PC-9 (cell line): Measurements from ENCODE around the gene LAMC3. TPM values are rescaled to one million over a fixed set of nuclear protein-coding genes. Genes with fewer than 3 reads are reported as not detected.
"Not testable (repeated sequence)": the region's sequence is repeated elsewhere in the genome, so short reads cannot be mapped to it uniquely, and the experiment has no call there.

Source experiments
- BruUV-seq: library from RNA; stranded (reverse); fragments of 400-500 nt; replicated peaks from 2 replicates; lab custom pipeline; 2021; lab: Mats Ljungman, UMichigan
- CTCF ChIA-PET: fragments of 300-600 bp; sonication (Branson Sonifier 250); formaldehyde crosslinking; loops from one replicate; lab custom pipeline; 2022; ENCODE audit warnings: antibody characterized with exemption; lab: Charles Lee
- POLR2A ChIA-PET: fragments of 300-600 bp; sonication (Branson Sonifier 250); formaldehyde crosslinking; loops from one replicate; lab custom pipeline; 2022; ENCODE audit warnings: antibody characterized with exemption; ENCODE audit not compliant: unreplicated experiment; lab: Charles Lee
- DNase-seq, 2 experiments: peaks; one replicate each; pipeline versions ENCODE4 v3.0.0 to v3.0.0-alpha.2; 2015 to 2022; ENCODE audit warnings: mixed read lengths in 1 of 2
- H2AFZ ChIP-seq: fragments of 200-600 bp; sonication (generic); 2 replicates; pipeline ENCODE4 v1.8.1; 2017; ENCODE audit warnings: antibody characterized with exemption
- H3F3A ChIP-seq: fragments of 200-600 bp; sonication (generic); 2 replicates; pipeline ENCODE4 v1.8.1; 2017; ENCODE audit warnings: antibody characterized with exemption, mild to moderate bottlenecking, low read depth; ENCODE audit not compliant: insufficient read depth
- H3K27ac ChIP-seq: fragments of 200-600 bp; sonication (generic); 2 replicates; pipeline ENCODE4 v1.6.1; 2016; ENCODE audit warnings: mixed run types
- H3K27me3 ChIP-seq: fragments of 200-600 bp; sonication (generic); 2 replicates; pipeline ENCODE4 v1.6.1; 2016; ENCODE audit warnings: low read depth, mixed run types; ENCODE audit not compliant: insufficient read depth
- H3K36me3 ChIP-seq: fragments of 200-600 bp; sonication (generic); 2 replicates; pipeline ENCODE4 v1.6.1; 2016; ENCODE audit warnings: low read depth, mixed run types
- H3K4me1 ChIP-seq: fragments of 200-600 bp; sonication (generic); replicated peaks from 2 replicates; pipeline ENCODE4 v1.6.1; 2016; ENCODE audit warnings: mixed run types; ENCODE audit not compliant: insufficient read depth
- H3K4me2 ChIP-seq: fragments of 200-600 bp; sonication (generic); 2 replicates; pipeline ENCODE4 v1.6.1; 2017; ENCODE audit warnings: mixed run types
- H3K4me3 ChIP-seq: fragments of 200-600 bp; sonication (generic); 2 replicates; pipeline ENCODE4 v1.6.1; 2016; ENCODE audit warnings: mixed run types
- H3K79me2 ChIP-seq: fragments of 200-600 bp; sonication (generic); 2 replicates; pipeline ENCODE4 v1.6.1; 2017; ENCODE audit warnings: low read depth, mixed run types
- H3K9me2 ChIP-seq: fragments of 200-600 bp; sonication (generic); 2 replicates; pipeline ENCODE4 v1.8.1; 2017; ENCODE audit warnings: mild to moderate bottlenecking; ENCODE audit not compliant: insufficient read depth
- H3K9me3 ChIP-seq: fragments of 200-600 bp; sonication (generic); 2 replicates; pipeline ENCODE4 v1.8.1; 2016; ENCODE audit warnings: low read depth; ENCODE audit not compliant: insufficient read depth
- H4K20me1 ChIP-seq: fragments of 200-600 bp; sonication (generic); 2 replicates; pipeline ENCODE4 v1.8.1; 2017; ENCODE audit not compliant: insufficient read depth
- CTCF ChIP-seq: fragments of 200-600 bp; sonication (generic); conservative IDR thresholded peaks from 2 replicates; pipeline ENCODE4 v1.6.1; 2017; ENCODE audit warnings: mixed run types, antibody characterized with exemption, mild to moderate bottlenecking, moderate library complexity
- EZH2 ChIP-seq: fragments of 200-600 bp; sonication (generic); IDR thresholded peaks from 2 replicates; pipeline ENCODE4 v1.8.0; 2017; ENCODE audit warnings: antibody characterized with exemption, low read depth
- intact Hi-C: fragments of 100-400 bp; cut with micrococcal nuclease; formaldehyde crosslinking; loops from one replicate; pipeline ENCODE4 v1.10.0; 2022; ENCODE audit not compliant: unreplicated experiment
- total RNA-seq: library from RNA; stranded (reverse); gene quantifications from 2 replicates; pipeline ENCODE4 v1.2.3, GENCODE V29; 2021

Gene LAMC3
- total RNA-seq, 1 experiment from 2014 or later, result 0.41 TPM

GRCh38 chr9:130999245-130999623 is 9.7 kb upstream of the LAMC3 start:
- ChIA-PET CTCF (interaction anchor here (0.6 to 2.6 kb wide), 4 partner anchors 40 to 231 kb away, joined by 3 to 16 read pairs (median 12); no protein-coding TSS in a partner anchor), POLR2A (no interaction called here)
- Histone ChIP-seq H3K9me3 (no peaks in the 10 kb centered on the region), H3K4me3 (no peak overlapping the region), H3K27me3 (peaks cover 29% of the 10 kb centered on the region), H3K4me1 (no peaks in the 10 kb centered on the region), H3F3A (no peaks in the 10 kb centered on the region), H3K4me2 (no peak overlapping the region), H3K9me2 (no peaks in the 10 kb centered on the region), H3K79me2 (no peaks in the 10 kb centered on the region), H3K36me3 (no peaks in the 10 kb centered on the region), H4K20me1 (no peaks in the 10 kb centered on the region), H3K27ac (no peak overlapping the region), H2AFZ (no peak overlapping the region)
- no peak for DNase-seq
- intact Hi-C loops, result loop anchor here (2.0 to 5.0 kb wide), 2 partner anchors 107 to 298 kb away; no protein-coding TSS in a partner anchor
- no TSS peak for BruUV-seq
- TF ChIP-seq CTCF (no peak), EZH2 (no peak)

DNA sequence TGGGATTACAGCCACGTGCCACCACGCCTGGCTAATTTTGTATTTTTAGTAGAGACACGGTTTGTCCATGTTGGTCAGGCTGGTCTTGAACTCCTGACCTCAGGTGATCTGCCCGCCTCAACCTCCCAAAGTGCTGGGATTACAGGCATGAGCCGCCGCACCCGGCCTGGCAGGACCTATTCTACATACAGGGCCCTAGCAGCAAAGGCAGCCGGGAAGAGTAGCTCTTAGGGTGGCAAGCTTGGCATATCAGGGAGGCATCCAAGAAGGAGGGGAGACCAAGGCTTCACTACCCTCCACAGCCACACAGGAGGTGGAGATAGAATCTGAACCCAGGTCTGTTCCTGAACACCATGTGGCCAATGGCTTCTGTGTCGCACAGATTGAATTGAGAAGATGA is 8.4 kb upstream of the LAMC3 start:
- H2AFZ ChIP-seq, intact Hi-C loops, BruUV-seq: not testable (repeated sequence)

DNA sequence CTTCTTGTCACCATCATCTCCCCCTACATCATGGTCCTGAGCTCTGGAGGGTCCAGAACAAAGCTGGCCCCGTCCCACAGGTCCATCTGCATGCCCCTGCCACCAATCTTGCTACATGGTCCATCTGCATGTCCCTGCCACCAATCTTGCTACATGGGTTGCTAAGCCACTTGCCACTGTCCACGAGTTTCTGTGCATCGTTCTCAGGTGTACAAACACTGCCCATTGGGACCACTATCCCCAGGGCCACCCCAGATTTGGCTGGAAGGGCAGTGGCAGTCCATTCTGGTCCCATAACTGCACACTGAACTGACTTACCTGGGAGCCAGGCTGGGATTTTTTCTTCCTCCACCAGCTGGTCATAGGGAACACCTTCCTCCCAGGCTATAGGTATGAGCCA is 8.0 kb upstream of the LAMC3 start:
- no peaks in the 10 kb centered on the region for H3K9me2 ChIP-seq
- H3K36me3 ChIP-seq, result no peaks in the 10 kb centered on the region
- H3K27ac ChIP-seq, result no peak overlapping the region
- no peaks in the 10 kb centered on the region for H3F3A ChIP-seq
- H3K9me3 ChIP-seq, result no peaks in the 10 kb centered on the region
- DNase-seq, result no peak
- H3K4me3 ChIP-seq, result no peak overlapping the region
- CTCF ChIA-PET, result interaction anchor here (1.0 kb wide), 1 partner anchor 134 kb away, joined by 3 read pairs; no protein-coding TSS in a partner anchor
- H2AFZ ChIP-seq, result no peak overlapping the region
- H3K27me3 ChIP-seq, result peaks cover 29% of the 10 kb centered on the region
- TF ChIP-seq EZH2 (no peak), CTCF (no peak)
- POLR2A ChIA-PET, result no interaction called here
- no peaks in the 10 kb centered on the region for H3K4me1 ChIP-seq
- intact Hi-C loops, result no loop called here
- no peaks in the 10 kb centered on the region for H4K20me1 ChIP-seq
- no peak overlapping the region for H3K4me2 ChIP-seq
- BruUV-seq, result no TSS peak
- no peaks in the 10 kb centered on the region for H3K79me2 ChIP-seq

More for the DNA sequence above, 8.4 kb upstream of the LAMC3 start:
- not testable (repeated sequence) for H3K79me2 ChIP-seq, H3K4me3 ChIP-seq, H4K20me1 ChIP-seq, H3K27ac ChIP-seq, H3F3A ChIP-seq, H3K9me2 ChIP-seq, H3K4me2 ChIP-seq, H3K9me3 ChIP-seq, H3K4me1 ChIP-seq, H3K36me3 ChIP-seq, DNase-seq
- peaks cover 29% of the 10 kb centered on the region for H3K27me3 ChIP-seq
- CTCF ChIA-PET, result interaction anchor here (1.0 to 2.6 kb wide), 2 partner anchors 46 to 134 kb away, joined by 3 to 16 read pairs; no protein-coding TSS in a partner anchor
- POLR2A ChIA-PET, result interaction anchor here (0.6 kb wide), 1 partner anchor 317 kb away, joined by 3 read pairs; no protein-coding TSS in a partner anchor

DNA sequence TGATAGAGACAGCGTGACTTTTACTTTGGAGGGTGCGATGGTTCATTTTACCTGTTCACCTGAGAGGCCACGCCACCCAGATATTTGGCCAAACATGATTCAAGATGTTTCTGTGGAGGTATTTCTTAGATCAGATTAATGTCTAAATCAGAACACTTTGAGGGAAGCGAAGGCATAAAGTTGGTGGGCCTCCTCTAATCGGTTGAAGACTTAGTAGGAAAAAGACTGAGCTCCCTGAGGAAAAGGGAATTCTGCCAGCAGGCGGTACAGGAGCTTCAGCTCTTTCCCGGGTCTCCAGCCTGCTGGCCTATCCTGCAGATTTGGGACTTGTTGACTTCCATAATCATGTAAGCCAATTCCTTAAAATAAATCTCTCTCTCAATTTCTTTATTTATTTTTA is 7.0 kb upstream of the LAMC3 start:
- no peak overlapping the region for H2AFZ ChIP-seq
- no peak overlapping the region for H3K4me3 ChIP-seq
- ChIA-PET CTCF (no interaction called here), POLR2A (interaction anchor here (0.6 kb wide), 1 partner anchor 125 kb away, joined by 9 read pairs; no protein-coding TSS in a partner anchor)
- DNase-seq, result no peak
- intact Hi-C loops, result no loop called here
- no TSS peak for BruUV-seq
- TF ChIP-seq CTCF (no peak), EZH2 (no peak)
- no peaks in the 10 kb centered on the region for H3K9me3 ChIP-seq
- no peaks in the 10 kb centered on the region for H4K20me1 ChIP-seq
- H3K27ac ChIP-seq, result no peak overlapping the region
- no peaks in the 10 kb centered on the region for H3K36me3 ChIP-seq
- H3K27me3 ChIP-seq, result peaks cover 29% of the 10 kb centered on the region
- H3K4me2 ChIP-seq, result no peak overlapping the region
- no peaks in the 10 kb centered on the region for H3F3A ChIP-seq
- H3K79me2 ChIP-seq, result no peaks in the 10 kb centered on the region
- no peaks in the 10 kb centered on the region for H3K9me2 ChIP-seq
- H3K4me1 ChIP-seq, result no peaks in the 10 kb centered on the region
